Endometrium (tissue), 2 donors: ENCODE measurements around the gene NOTCH3.

Experiments
- FAIRE-seq: peaks from 2 replicates; lab custom pipeline; 2012; peaks lifted over from hg19 to GRCh38; lab: Jason Lieb, UNC
- donor health status: control.
- donor health status: control.

NOTCH3 gene

DNA sequence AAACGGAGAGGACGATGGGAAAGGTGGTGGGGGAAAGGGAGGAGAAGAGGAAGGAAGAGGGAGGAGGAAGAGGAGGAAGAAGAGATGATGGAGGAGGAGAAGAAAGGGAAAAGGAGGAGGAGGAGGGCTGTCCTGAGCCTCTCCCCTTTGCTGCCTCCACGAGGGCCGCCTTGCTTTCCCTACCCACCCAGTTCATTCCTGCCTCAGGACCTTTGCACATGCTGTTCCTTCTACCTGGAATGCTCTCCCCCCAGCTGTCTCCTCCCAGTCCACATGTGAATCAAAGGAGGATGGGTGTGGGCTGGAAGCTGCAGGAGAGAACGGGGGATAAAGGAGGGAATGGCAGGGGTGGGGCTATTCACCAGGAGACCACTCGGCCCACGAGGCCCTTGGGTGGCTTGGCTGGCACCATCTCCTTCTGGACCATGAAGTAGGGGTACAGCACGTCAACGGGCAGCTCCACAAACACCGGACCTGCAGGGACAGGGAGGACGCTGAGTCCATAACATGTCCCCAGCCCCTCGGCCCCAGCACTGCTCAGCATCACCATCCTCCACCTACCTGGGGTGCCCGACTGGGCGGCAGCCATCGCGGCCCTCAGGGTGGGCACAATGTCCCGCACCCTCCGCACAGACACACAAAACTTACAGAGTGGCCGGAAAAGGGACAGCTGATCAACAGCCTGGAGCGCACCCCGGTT is 78.3 kb downstream of the NOTCH3 start:
- FAIRE-seq: no peak

DNA sequence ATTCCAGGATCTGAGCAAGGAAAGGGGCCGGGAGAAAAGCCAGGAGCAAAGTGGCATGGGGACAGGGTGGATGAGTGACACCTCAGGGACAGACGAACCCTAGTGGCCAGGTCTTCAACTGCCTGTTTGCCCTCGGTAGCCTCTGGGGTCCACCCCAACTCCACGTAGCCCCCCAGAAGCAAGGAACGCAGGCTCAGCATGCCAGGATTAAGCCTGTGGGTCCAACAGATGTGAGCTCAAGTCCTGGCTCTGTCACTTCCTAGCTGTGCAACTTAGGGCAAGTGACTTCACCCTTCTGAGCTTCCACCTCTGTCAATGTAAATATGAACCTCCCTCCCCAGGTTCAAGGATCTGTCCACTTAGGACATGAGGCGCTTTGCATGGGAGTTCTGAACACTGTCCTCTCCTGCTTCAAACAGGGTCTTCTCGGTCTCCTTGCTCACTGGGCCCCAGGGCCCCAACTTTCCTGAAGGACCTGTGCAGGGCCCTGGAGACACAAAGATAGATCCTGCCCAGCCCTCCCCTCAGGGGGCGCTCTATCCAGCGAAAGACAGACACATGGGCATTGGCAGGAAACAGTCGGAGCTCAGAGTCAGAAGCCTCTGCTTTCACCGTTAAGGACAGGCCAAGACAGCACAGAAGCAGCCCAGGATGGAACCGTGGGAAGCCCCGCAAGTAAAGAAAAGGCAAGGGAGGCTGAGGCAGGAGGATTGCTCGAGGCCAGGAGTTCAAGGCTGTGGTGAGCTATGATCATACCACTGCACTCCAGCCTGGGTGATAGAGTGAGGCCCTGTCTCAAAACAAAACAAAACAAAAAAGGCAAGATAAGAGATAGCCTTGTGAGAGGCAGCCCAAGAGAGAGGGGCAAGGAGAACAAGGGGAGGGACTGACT is 80.4 kb downstream of the NOTCH3 start:
- no peak for FAIRE-seq

- FAIRE-seq: no peak
These were observed 81.9 kb downstream of the NOTCH3 start for GRCh38 chr19:15118789-15119494.

DNA sequence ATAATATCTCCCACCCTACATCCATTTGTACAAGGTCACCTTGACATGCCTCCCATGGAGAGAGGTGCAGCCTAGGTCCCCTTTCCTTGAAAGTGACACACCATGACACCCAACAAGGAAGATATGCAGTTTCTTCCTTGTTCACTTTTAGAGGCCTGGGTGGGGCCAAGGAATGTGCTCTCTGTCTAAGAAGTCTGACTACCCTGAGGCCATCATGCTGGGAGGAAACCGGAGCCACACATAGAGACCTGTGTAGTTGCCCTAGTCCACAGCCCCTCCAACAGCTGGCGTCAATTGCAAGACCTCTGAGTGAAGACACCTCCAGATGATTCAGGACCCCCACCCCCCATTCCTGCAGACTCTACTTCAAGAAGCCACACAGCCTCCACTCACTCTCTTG is 82.5 kb downstream of the NOTCH3 start:
- no peak for FAIRE-seq

- FAIRE-seq: no peak
These were observed 83.9 kb downstream of the NOTCH3 start for GRCh38 chr19:15116856-15117255.

GRCh38 chr19:15115762-15116615 is 84.8 kb downstream of the NOTCH3 start:
- FAIRE-seq: no peak

DNA sequence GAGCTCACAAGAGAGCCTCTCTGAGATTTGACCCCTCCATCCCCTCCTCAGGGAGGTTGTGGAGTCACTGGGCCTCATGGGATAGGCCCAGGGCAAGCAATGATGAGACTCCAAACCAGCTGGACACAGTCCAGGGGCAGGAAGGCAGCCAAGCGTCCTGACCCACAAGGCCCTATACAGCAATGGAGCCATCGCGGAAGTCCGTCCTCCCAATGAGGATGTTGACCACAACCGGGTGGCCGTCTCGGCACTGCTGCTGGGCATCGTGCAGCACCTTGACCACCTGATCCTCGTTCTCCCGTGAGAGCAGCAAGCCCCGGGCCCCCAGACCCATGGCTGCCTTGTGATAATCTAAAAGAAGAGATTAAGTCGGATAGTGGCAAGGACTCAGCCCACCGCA is 85.7 kb downstream of the NOTCH3 start:
- no peak for FAIRE-seq

DNA sequence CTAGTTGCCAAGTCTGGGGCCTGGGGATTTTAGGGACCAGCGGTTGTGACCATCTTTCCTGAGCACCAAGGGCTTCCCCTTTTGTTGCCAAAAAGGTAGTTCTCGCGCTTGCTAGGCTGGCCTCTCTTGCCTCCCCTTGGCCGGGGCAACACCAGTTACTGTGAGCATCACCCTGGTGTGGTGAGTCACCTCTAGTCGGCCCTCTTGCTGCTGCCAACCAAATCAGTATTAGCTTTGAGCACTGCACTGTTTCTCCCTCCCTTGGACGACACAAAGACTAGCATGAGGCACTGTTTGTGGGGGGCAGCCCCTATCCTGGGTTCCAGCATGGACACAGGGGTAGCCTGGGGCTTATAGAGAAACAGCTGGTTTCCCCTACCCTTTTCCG is 86.6 kb downstream of the NOTCH3 start:
- FAIRE-seq: no peak

GRCh38 chr19:15113245-15114152 is 87.3 kb downstream of the NOTCH3 start:
- FAIRE-seq: no peak

DNA sequence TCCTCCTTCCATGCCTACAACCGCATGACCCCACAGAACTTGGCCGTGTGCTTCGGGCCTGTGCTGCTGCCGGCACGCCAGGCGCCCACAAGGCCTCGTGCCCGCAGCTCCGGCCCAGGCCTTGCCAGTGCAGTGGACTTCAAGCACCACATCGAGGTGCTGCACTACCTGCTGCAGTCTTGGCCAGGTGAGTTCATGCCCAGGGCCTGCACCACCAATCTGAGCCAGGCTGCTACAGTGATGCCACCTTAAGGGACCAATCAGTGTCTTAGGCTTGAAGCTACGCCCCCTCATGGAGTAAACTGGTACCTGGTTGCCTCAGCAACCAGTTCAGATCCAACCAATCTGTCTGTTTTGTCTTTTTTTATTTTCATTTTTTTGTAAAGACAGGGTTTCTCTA is 88.4 kb downstream of the NOTCH3 start:
- no peak for FAIRE-seq

- FAIRE-seq: no peak
These were observed 89.0 kb downstream of the NOTCH3 start for GRCh38 chr19:15111758-15112157.

GRCh38 chr19:15110418-15110815 is 90.4 kb downstream of the NOTCH3 start:
- FAIRE-seq: no peak

- no peak for FAIRE-seq
These were observed 90.9 kb downstream of the NOTCH3 start for GRCh38 chr19:15109768-15110417.
